GM12878 (cell line): ENCODE results near the gene LDB3. TPM values are rescaled to one million over a fixed set of nuclear protein-coding genes. Genes with fewer than 3 reads are reported as not detected.

Experiments
- ATAC-seq: fragments of 200-7000 bp; cut with Tn5 transposase; 3 replicates; pipeline ENCODE4 v1.9.1; 2020; ENCODE audit warnings: mild to moderate bottlenecking, moderate library complexity
- BruUV-seq: library from RNA; stranded (reverse); fragments of 400-500 nt; replicated peaks from 2 replicates; lab custom pipeline; 2021; lab: Mats Ljungman, UMichigan
- CTCF ChIA-PET: fragments of 300-600 bp; sonication (Branson Sonifier 250); formaldehyde crosslinking; extraction: SDS; loops from one replicate; lab custom pipeline; 2021; ENCODE audit warnings: inconsistent platforms; lab: Yijun Ruan, JAX
- POLR2A ChIA-PET: fragments of 350-600 bp; formaldehyde crosslinking; extraction: SDS; loops from one replicate; lab custom pipeline; 2021; ENCODE audit warnings: inconsistent platforms; lab: Charles Lee
- RAD21 ChIA-PET: fragments of 300-600 bp; sonication (Branson Sonifier 250); formaldehyde crosslinking; loops from one replicate; lab custom pipeline; 2023; ENCODE audit warnings: antibody characterized with exemption; ENCODE audit not compliant: unreplicated experiment; lab: Charles Lee
- SMC1A ChIA-PET: fragments of 300-600 bp; sonication (Branson Sonifier 250); formaldehyde crosslinking; loops from one replicate; lab custom pipeline; 2023; ENCODE audit not compliant: unreplicated experiment, uncharacterized antibody; lab: Charles Lee
- DNase-seq: peaks from one replicate; pipeline ENCODE4 v3.0.0-alpha.2; 2011; ENCODE audit warnings: low read depth, low spot score
- FAIRE-seq: peaks from 3 replicates; lab custom pipeline; 2011; peaks lifted over from hg19 to GRCh38; lab: Jason Lieb, UNC
- H2AFZ ChIP-seq: 2 replicates; pipeline ENCODE4 v1.6.0; 2011; ENCODE audit warnings: low read depth, low read length, control low read depth; ENCODE audit not compliant: control insufficient read depth
- H3K27ac ChIP-seq: 2 replicates; pipeline ENCODE4 v1.5.1; 2011; ENCODE audit warnings: control low read depth; ENCODE audit not compliant: control insufficient read depth, insufficient read depth
- H3K27me3 ChIP-seq, 2 experiments: replicated peaks in 1 of 2; 2 replicates each; pipeline versions ENCODE4 v1.6.0 to v1.6.1; 2011; ENCODE audit warnings: low read length in 1 of 2; ENCODE audit not compliant: control insufficient read depth in 2 of 2, insufficient read depth in 2 of 2
- H3K36me3 ChIP-seq, 2 experiments: 2 replicates each; pipeline ENCODE4 v1.5.1; 2011; ENCODE audit warnings: low read length in 1 of 2; ENCODE audit not compliant: control insufficient read depth in 2 of 2, insufficient read depth in 2 of 2
- H3K4me1 ChIP-seq: 2 replicates; pipeline ENCODE4 v1.6.1; 2011; ENCODE audit warnings: mild to moderate bottlenecking, low read length, moderate library complexity, mixed read lengths; ENCODE audit not compliant: control insufficient read depth, insufficient read depth
- H3K4me2 ChIP-seq: 2 replicates; pipeline ENCODE4 v1.6.0; 2011; ENCODE audit warnings: control low read depth; ENCODE audit not compliant: control insufficient read depth, insufficient read depth
- H3K4me3 ChIP-seq: fragments of 200-600 bp; sonication (generic); 2 replicates; pipeline ENCODE4 v1.5.1; 2016
- H3K79me2 ChIP-seq: 2 replicates; pipeline ENCODE4 v1.6.0; 2011; ENCODE audit warnings: low read length; ENCODE audit not compliant: control insufficient read depth, insufficient read depth
- H3K9ac ChIP-seq: 2 replicates; pipeline ENCODE4 v1.8.0; 2011; ENCODE audit warnings: low read length, control low read depth, mixed read lengths; ENCODE audit not compliant: control insufficient read depth, insufficient read depth
- H3K9me3 ChIP-seq: replicated peaks from 3 replicates; pipeline ENCODE4 v1.5.1; 2011; ENCODE audit warnings: mild to moderate bottlenecking, low read length; ENCODE audit not compliant: control insufficient read depth, insufficient read depth
- H4K20me1 ChIP-seq: 2 replicates; pipeline ENCODE4 v1.6.0; 2011; ENCODE audit not compliant: control insufficient read depth, insufficient read depth
- E2F8 ChIP-seq: fragments of 450-650 bp; IDR thresholded peaks from 2 replicates; pipeline ENCODE4 v1.6.1; 2018; ENCODE audit warnings: mild to moderate bottlenecking, low read depth, moderate library complexity; ENCODE audit not compliant: partially characterized antibody
- ELK1 ChIP-seq: IDR thresholded peaks from 2 replicates; pipeline ENCODE4 v1.6.1; 2012; ENCODE audit warnings: low read depth, low read length, improper control_type of control experiment
- GATAD2B ChIP-seq: fragments of 450-650 bp; conservative IDR thresholded peaks from 2 replicates; pipeline ENCODE4 v1.6.1; 2017; ENCODE audit warnings: low read depth, mild to moderate bottlenecking, moderate library complexity
- SMAD5 ChIP-seq: IDR thresholded peaks from 2 replicates; pipeline ENCODE4 v1.6.1; 2016; ENCODE audit warnings: antibody characterized with exemption, low read depth
- SMC3 ChIP-seq: IDR thresholded peaks from 2 replicates; pipeline ENCODE4 v1.6.1; 2011; ENCODE audit warnings: low read length, improper control_type of control experiment, borderline replicate concordance
- STAT3 ChIP-seq: IDR thresholded peaks from 2 replicates; pipeline ENCODE4 v1.6.1; 2011; ENCODE audit warnings: low read depth, low read length, improper control_type of control experiment
- TCF12 ChIP-seq: IDR thresholded peaks from 2 replicates; pipeline ENCODE4 v1.6.1; 2011; ENCODE audit warnings: low read depth, mild to moderate bottlenecking, low read length
- WRNIP1 ChIP-seq: IDR thresholded peaks from 2 replicates; pipeline ENCODE4 v1.6.1; 2011; ENCODE audit warnings: low read depth, low read length, improper control_type of control experiment, borderline replicate concordance
- ZBTB4 ChIP-seq: fragments of 450-650 bp; formaldehyde crosslinking; IDR thresholded peaks from 2 replicates; pipeline ENCODE4 v1.4.0; 2022; ENCODE audit warnings: mild to moderate bottlenecking, moderate library complexity
- ZNF207 ChIP-seq: fragments of 450-650 bp; IDR thresholded peaks from 2 replicates; pipeline ENCODE4 v1.6.1; 2014; ENCODE audit warnings: antibody characterized with exemption, mild to moderate bottlenecking, borderline replicate concordance
- WGBS: methylation state at CpG from one replicate; pipeline ENCODE4 v1.1.6; 2016; ENCODE audit warnings: low lambda C conversion rate; ENCODE audit not compliant: insufficient replicate concordance, insufficient coverage; ENCODE audit errors: missing lambda C conversion rate; 5-methylcytosine and 5-hydroxymethylcytosine counted together
- in situ Hi-C: fragments of 300-500 bp; cut with MboI; formaldehyde crosslinking; loops from 9 replicates; pipeline ENCODE4 v1.14.3; 2018; ENCODE audit warnings: mixed read lengths
- intact Hi-C: fragments of 100-400 bp; cut with micrococcal nuclease; formaldehyde crosslinking; loops from one replicate; pipeline ENCODE4 v1.14.2; 2022; ENCODE audit not compliant: unreplicated experiment
- polyA plus RNA-seq, 11 experiments: library from polyadenylated mRNA; depleted of rRNA in 4 of 11; unstranded in 6 of 11; stranded (reverse) in 5 of 11; fragments of >200 nt; fragmentation: Nextera tagmentation in 4 of 11; fragmentation: Illumina TruSeq in 1 of 11; extraction: Ambion mirVana in 4 of 11; extraction: Trizol in 1 of 11; gene quantifications; 1 replicate in 1 of 11; 2 replicates in 10 of 11; pipeline versions ENCODE4 v1.2.1 to v1.2.3, GENCODE V29; 2011 to 2016; ENCODE audit warnings: inconsistent platforms in 2 of 11, missing spikeins in 2 of 11, low read depth in 1 of 11
- total RNA-seq, 4 experiments: library from RNA; depleted of rRNA in 3 of 4; stranded (reverse); fragments of >200 nt in 3 of 4; fragmentation: Illumina TruSeq in 1 of 4; extraction: Trizol in 1 of 4; gene quantifications; 2 replicates each; pipeline versions ENCODE4 v1.2.1 to v1.2.3, GENCODE V29; 2013 to 2021

The LDB3 gene
- total and polyA plus RNA-seq, 10 of the 15 experiments (the other 5 are each of a cell fraction or from before 2014, with no cell fraction given): 0.02 to 0.07 (median 0.04) TPM; not detected in 1

- no peak for TF ChIP-seq E2F8
- TF ChIP-seq TCF12: no peak
Observed at GRCh38 chr10:86703176-86703575, 34.9 kb downstream of the LDB3 start (continued).

- Histone ChIP-seq H3K27me3 (no peaks in the 10 kb centered on the region; a peak in 1 of 4 replicates), H3K27ac (no peak overlapping the region), H4K20me1 (no peaks in the 10 kb centered on the region), H3K4me3 (no peak overlapping the region), H3K4me1 (no peaks in the 10 kb centered on the region), H3K9me3 (no peaks in the 10 kb centered on the region), H3K9ac (no peak overlapping the region), H3K4me2 (no peak overlapping the region), H3K79me2 (no peaks in the 10 kb centered on the region), H2AFZ (no peak overlapping the region), H3K36me3 (no peaks in the 10 kb centered on the region)
- CTCF ChIA-PET: interaction anchor here (0.6 kb wide), 1 partner anchor 1070 kb away, joined by 4 read pairs; no protein-coding TSS in a partner anchor
- WGBS: 60% methylated on average over 1 of the region's 1 CpG
- DNase-seq (no peak), ATAC-seq (no peak), FAIRE-seq (no peak)
- intact Hi-C loops (no loop called here), in situ Hi-C loops (no loop called here)
- POLR2A ChIA-PET: interaction anchor here (0.7 kb wide), 1 partner anchor 191 kb away, joined by 3 read pairs; no protein-coding TSS in a partner anchor
- BruUV-seq: no TSS peak
- SMC1A ChIA-PET: interaction anchor here (0.6 kb wide), 1 partner anchor 97 kb away, joined by 3 read pairs; no protein-coding TSS in a partner anchor
- RAD21 ChIA-PET: no interaction called here
- no peak for TF ChIP-seq STAT3
- TF ChIP-seq WRNIP1: no peak
- TF ChIP-seq ZNF207: no peak
- no peak for TF ChIP-seq ELK1
- no peak for TF ChIP-seq E2F8
- no peak for TF ChIP-seq GATAD2B
- no peak for TF ChIP-seq ZBTB4 (CRISPR knock-in tag)
- no peak for TF ChIP-seq SMAD5
- TF ChIP-seq SMC3: no peak
Observed at GRCh38 chr10:86705139-86705538, 36.8 kb downstream of the LDB3 start.
